HEK293 (cell line): ENCODE measurements around the gene PRRC2B.

Source experiments
- CTCF ChIP-seq: fragments of 450-650 bp; formaldehyde crosslinking; IDR thresholded peaks from 2 replicates; pipeline ENCODE4 v1.5.1; 2016; ENCODE audit warnings: missing biosample characterization, missing genetic modification characterization
- PBX3 ChIP-seq: sonication (generic); formaldehyde crosslinking; IDR thresholded peaks from 2 replicates; pipeline ENCODE4 v1.8.1; 2022; ENCODE audit warnings: mild to moderate bottlenecking, moderate library complexity, missing genetic modification reagents
- ZBTB20 ChIP-seq: fragments of 450-650 bp; formaldehyde crosslinking; IDR thresholded peaks from 2 replicates; pipeline ENCODE4 v1.5.1; 2016; ENCODE audit warnings: missing biosample characterization, missing genetic modification characterization
- ZIC2 ChIP-seq: fragments of 450-650 bp; formaldehyde crosslinking; IDR thresholded peaks from 2 replicates; pipeline ENCODE4 v1.5.1; 2016; ENCODE audit warnings: missing biosample characterization, missing genetic modification characterization
- ZNF175 ChIP-seq: fragments of 450-650 bp; formaldehyde crosslinking; IDR thresholded peaks from 2 replicates; pipeline ENCODE4 v1.5.1; 2016; ENCODE audit warnings: missing biosample characterization, missing genetic modification characterization
- ZNF335 ChIP-seq: fragments of 450-650 bp; formaldehyde crosslinking; conservative IDR thresholded peaks from 2 replicates; pipeline ENCODE4 v1.5.1; 2016; ENCODE audit warnings: missing biosample characterization, missing genetic modification characterization

GRCh38 chr9:131416509-131416908 is 22.6 kb downstream of the PRRC2B start:
- TF ChIP-seq PBX3 (CRISPR knock-in tag) (no peak), CTCF (tag by site-specific recombination) (no peak), ZBTB20 (tag by site-specific recombination) (no peak), ZNF335 (tag by site-specific recombination) (no peak), ZIC2 (tag by site-specific recombination) (no peak), ZNF175 (tag by site-specific recombination) (no peak)
